Fibroblast of lung (primary cell): ENCODE results near the gene MTHFSD. TPM values are rescaled to one million over a fixed set of nuclear protein-coding genes. Genes with fewer than 3 reads are reported as not detected.

Experiments
- DNase-seq, 2 donors: peaks; one replicate each; pipeline versions ENCODE4 v3.0.0 to v3.0.0-alpha.2; 2010; ENCODE audit warnings: low read depth in 2 of 2
- H2AFZ ChIP-seq: 2 replicates; pipeline ENCODE4 v1.5.1; 2012; ENCODE audit warnings: low read length, control low read depth, inconsistent platforms
- H3K27ac ChIP-seq: 2 replicates; pipeline ENCODE4 v1.5.1; 2011; ENCODE audit warnings: low read length, control low read depth; ENCODE audit not compliant: insufficient read depth
- H3K27me3 ChIP-seq: 2 replicates; pipeline ENCODE4 v1.5.1; 2011; ENCODE audit warnings: mild to moderate bottlenecking, low read length; ENCODE audit not compliant: control insufficient read depth, insufficient read depth
- H3K36me3 ChIP-seq: 2 replicates; pipeline ENCODE4 v1.5.1; 2011; ENCODE audit warnings: low read length; ENCODE audit not compliant: control insufficient read depth, insufficient read depth
- H3K4me1 ChIP-seq: 2 replicates; pipeline ENCODE4 v1.5.1; 2011; ENCODE audit warnings: low read length; ENCODE audit not compliant: control insufficient read depth, insufficient read depth; ENCODE audit errors: extremely low read depth
- H3K4me2 ChIP-seq: 2 replicates; pipeline ENCODE4 v1.5.1; 2011; ENCODE audit warnings: low read length, control low read depth; ENCODE audit not compliant: insufficient read depth; ENCODE audit errors: extremely low read depth
- H3K4me3 ChIP-seq, 4 experiments: fragments of 200-600 bp in 1 of 4; sonication (generic) in 1 of 4; replicated peaks in 1 of 4; 2 replicates each; pipeline ENCODE4 v1.5.1; 2011 to 2016; ENCODE audit warnings: low read length in 4 of 4, low read depth in 3 of 4, mild to moderate bottlenecking in 3 of 4, control low read depth in 2 of 4, inconsistent platforms in 1 of 4, mixed read lengths in 1 of 4; ENCODE audit not compliant: insufficient read depth in 1 of 4; ENCODE audit errors: control extremely low read depth in 1 of 4
- H3K79me2 ChIP-seq: 2 replicates; pipeline ENCODE4 v1.5.1; 2012; ENCODE audit warnings: mild to moderate bottlenecking, low read length, inconsistent platforms; ENCODE audit not compliant: control insufficient read depth, insufficient read depth
- H3K9ac ChIP-seq: 2 replicates; pipeline ENCODE4 v1.5.1; 2011; ENCODE audit warnings: mild to moderate bottlenecking, low read length, control low read depth; ENCODE audit not compliant: insufficient read depth
- H3K9me3 ChIP-seq: 2 replicates; pipeline ENCODE4 v1.5.1; 2012; ENCODE audit warnings: low read depth, low read length; ENCODE audit not compliant: control insufficient read depth, insufficient read depth
- H4K20me1 ChIP-seq: 2 replicates; pipeline ENCODE4 v1.5.1; 2011; ENCODE audit warnings: low read length; ENCODE audit not compliant: control insufficient read depth, insufficient read depth; ENCODE audit errors: extremely low read depth
- CTCF ChIP-seq, 2 donors: IDR thresholded peaks in 1 of 2; conservative IDR thresholded peaks in 1 of 2; 1 replicate in 1 of 2; 2 replicates in 1 of 2; pipeline ENCODE4 v1.5.1; 2011 to 2012; ENCODE audit warnings: low read length in 2 of 2, control low read depth in 1 of 2, inconsistent platforms in 1 of 2, low read depth in 1 of 2, mild to moderate bottlenecking in 1 of 2
- EZH2 ChIP-seq: IDR thresholded peaks from 2 replicates; pipeline ENCODE4 v1.5.1; 2012; ENCODE audit warnings: low read length, control low read depth, mild to moderate bottlenecking; ENCODE audit errors: missing control alignments
- polyA plus RNA-seq, 2 donors: library from polyadenylated mRNA; depleted of rRNA in 1 of 2; stranded (reverse) in 1 of 2; unstranded in 1 of 2; fragments of >200 nt; gene quantifications; 2 replicates each; pipeline ENCODE4 v1.2.1, GENCODE V29; 2011 to 2012; ENCODE audit warnings: missing spikeins in 1 of 2
- total RNA-seq: library from RNA; depleted of rRNA; stranded (reverse); fragments of >200 nt; gene quantifications from 2 replicates; pipeline ENCODE4 v1.2.1, GENCODE V29; 2014

Gene MTHFSD
- total and polyA plus RNA-seq, 2 donors (not counting 1 experiment from before 2014, with no cell fraction given), result 13.1 to 19.3 TPM

GRCh38 chr16:86490859-86491639 lies 64.0 kb downstream of the MTHFSD start:
- H2AFZ ChIP-seq, result no peak overlapping the region
- no peaks in the 10 kb centered on the region for H3K9me3 ChIP-seq
- no peak overlapping the region for H3K4me3 ChIP-seq
- H3K27me3 ChIP-seq, result no peaks in the 10 kb centered on the region
- peaks cover 45% of the 10 kb centered on the region for H3K79me2 ChIP-seq
- TF ChIP-seq CTCF (conservative IDR thresholded peaks at IDR 0.05 in 1 of 2, IDR thresholded peaks at IDR 0.05 in 1 of 2; ENCODE audit: low read depth in 1 of 2, low read length in 2 of 2) (no peak), EZH2 (no peak)
- peaks cover 10% of the 10 kb centered on the region for H3K4me1 ChIP-seq
- no peak overlapping the region for H3K9ac ChIP-seq
- H3K36me3 ChIP-seq, result peaks cover 5% of the 10 kb centered on the region
- peak in 1 of 2 donors; percentile 56 for DNase-seq
- H3K27ac ChIP-seq, result no peak overlapping the region
- H3K4me2 ChIP-seq, result no peak overlapping the region
- no peaks in the 10 kb centered on the region for H4K20me1 ChIP-seq

- Histone ChIP-seq H3K4me2 (no peak overlapping the region), H3K4me3 (no peak overlapping the region), H3K27me3 (no peaks in the 10 kb centered on the region), H3K4me1 (no peaks in the 10 kb centered on the region), H3K9ac (no peak overlapping the region), H2AFZ (no peak overlapping the region), H3K27ac (no peak overlapping the region), H3K79me2 (no peaks in the 10 kb centered on the region), H3K9me3 (peaks cover 2% of the 10 kb centered on the region), H3K36me3 (peaks cover 2% of the 10 kb centered on the region), H4K20me1 (no peaks in the 10 kb centered on the region)
- TF ChIP-seq EZH2 (no peak), CTCF (conservative IDR thresholded peaks at IDR 0.05 in 1 of 2, IDR thresholded peaks at IDR 0.05 in 1 of 2; ENCODE audit: low read depth in 1 of 2, low read length in 2 of 2) (no peak)
- no peak for DNase-seq
These were observed 69.3 kb downstream of the MTHFSD start for GRCh38 chr16:86485746-86486145.

GRCh38 chr16:86484240-86484639 lies 70.8 kb downstream of the MTHFSD start:
- Histone ChIP-seq H3K27ac (no peak overlapping the region), H3K79me2 (no peaks in the 10 kb centered on the region), H3K4me3 (no peak overlapping the region), H3K9ac (no peak overlapping the region), H2AFZ (no peak overlapping the region), H3K4me2 (no peak overlapping the region), H3K27me3 (no peaks in the 10 kb centered on the region), H3K4me1 (peaks cover 5% of the 10 kb centered on the region), H3K9me3 (peaks cover 2% of the 10 kb centered on the region), H3K36me3 (no peaks in the 10 kb centered on the region), H4K20me1 (no peaks in the 10 kb centered on the region)
- TF ChIP-seq EZH2 (no peak), CTCF (conservative IDR thresholded peaks at IDR 0.05 in 1 of 2, IDR thresholded peaks at IDR 0.05 in 1 of 2; ENCODE audit: low read depth in 1 of 2, low read length in 2 of 2) (no peak)
- DNase-seq, result no peak
